ENCODE data around the gene ASCL3.

DNA sequence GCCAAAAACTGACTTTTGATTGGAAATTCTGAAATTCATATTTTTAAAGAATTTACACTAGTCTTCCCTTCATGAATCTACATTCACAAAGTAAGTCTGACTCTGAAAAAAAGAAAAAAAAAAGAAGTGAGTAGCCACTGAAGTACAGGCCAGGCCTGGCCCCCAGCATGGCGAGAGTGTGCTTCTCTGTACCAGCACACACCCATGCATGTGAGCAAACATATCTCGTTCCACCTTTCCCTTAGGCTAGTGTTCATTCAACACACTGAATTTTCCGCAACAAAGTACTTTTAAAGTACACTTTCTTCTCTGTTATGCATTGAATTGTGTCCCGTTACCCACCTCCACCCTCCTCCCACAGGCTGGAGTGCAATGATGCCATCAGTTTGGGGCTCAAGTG is 14.6 kb downstream of the ASCL3 start:
- TF ChIP-seq RAD21 (IDR thresholded peaks at IDR 0.05; ENCODE audit: low read depth) (no peak), ZBTB7A (IDR thresholded peaks at IDR 0.05; ENCODE audit: low read depth) (no peak)
